Right cardiac atrium (tissue), 5 donors: ENCODE measurements around the gene SLC8B1. TPM values are rescaled to one million over a fixed set of nuclear protein-coding genes. Genes with fewer than 3 reads are reported as not detected.

ENCODE experiments used
- ATAC-seq, 2 donors: fragments of 200-7000 bp; cut with Tn5 transposase; one replicate each; pipeline versions ENCODE4 v1.8.0 to v1.9.1; 2020; ENCODE audit warnings: moderate library complexity in 2 of 2, mild to moderate bottlenecking in 1 of 2
- DNase-seq, 3 donors: peaks; one replicate each; pipeline ENCODE4 v3.0.0-alpha.2; 2020
- H3K27ac ChIP-seq: one replicate; pipeline ENCODE4 v1.5.1; 2013; ENCODE audit warnings: mild to moderate bottlenecking, low read length, control low read depth, moderate library complexity
- H3K27me3 ChIP-seq: one replicate; pipeline ENCODE4 v1.6.1; 2013; ENCODE audit not compliant: control insufficient read depth, insufficient read depth
- H3K4me1 ChIP-seq: one replicate; pipeline ENCODE4 v1.6.1; 2013; ENCODE audit warnings: low read length; ENCODE audit not compliant: control insufficient read depth, insufficient read depth
- H3K4me3 ChIP-seq: one replicate; pipeline ENCODE4 v1.5.1; 2013; ENCODE audit warnings: low read length, control low read depth
- H3K9me3 ChIP-seq: one replicate; pipeline ENCODE4 v1.6.1; 2013; ENCODE audit warnings: low read length; ENCODE audit not compliant: control insufficient read depth
- WGBS: extraction: QIAGEN DNeasy Blood & Tissue Kit; methylation state at CpG from one replicate; pipeline ENCODE4 v1.1.7; 2013; 5-methylcytosine and 5-hydroxymethylcytosine counted together
- intact Hi-C, 4 donors: fragments of 100-400 bp; cut with DNase I; formaldehyde crosslinking; loops; one replicate each; pipeline versions ENCODE4 v1.11.0 to v1.14.0; 2022 to 2023
- polyA plus RNA-seq: library from polyadenylated mRNA; stranded (reverse); fragments of 200-250 nt; gene quantifications from one replicate; pipeline ENCODE4 v1.2.3, GENCODE V29; 2013
- total RNA-seq, 4 donors: library from RNA; stranded (reverse); fragmentation: NEBNext Ultra II Directional; extraction: Animal tissue kit (Norgen Biotek cat#: 25700); gene quantifications; one replicate each; pipeline ENCODE4 v1.2.1, GENCODE V29; 2021
- donor health status: healthy with polysubstance abuse.
- donor health status: DM: no; HTN: yes; CAD: no.
- donor health status: DM: no; HTN: no; CAD: no.
- donor health status: DM: no; HTN: yes; CAD: no; lungs with severe emphysema.
- donor health status: DM: yes; HTN: yes; CAD: no.

SLC8B1 gene
- total and polyA plus RNA-seq, 5 donors, result 10.8 to 16.0 (median 13.2) TPM

DNA sequence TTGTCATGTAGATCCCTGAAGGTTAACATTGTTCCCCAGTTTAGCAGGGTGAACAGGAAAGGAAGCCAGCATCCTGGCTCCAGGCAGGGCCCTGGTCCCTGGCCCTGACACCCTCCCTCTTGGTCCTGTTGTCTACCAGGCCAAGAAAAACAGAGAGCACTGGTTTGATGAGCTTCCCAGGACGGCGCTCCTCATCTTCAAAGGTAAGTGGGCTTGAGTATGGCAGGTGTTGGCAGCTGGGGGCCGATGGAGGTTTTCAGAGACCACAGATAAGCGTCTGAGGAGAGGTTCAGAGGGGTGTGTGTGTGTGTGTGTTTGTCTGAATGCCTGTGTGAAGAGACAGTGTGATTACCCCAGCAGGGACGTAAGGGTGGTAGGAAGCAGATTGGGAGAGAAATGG lies 56.3 kb downstream of the SLC8B1 start:
- Histone ChIP-seq H3K4me1 (no peaks in the 10 kb centered on the region), H3K9me3 (no peaks in the 10 kb centered on the region), H3K27ac (no peak overlapping the region), H3K4me3 (no peak overlapping the region), H3K27me3 (no peaks in the 10 kb centered on the region)
- WGBS, result 72% methylated on average over 5 of the region's 5 CpGs
- intact Hi-C loops, result no loop called here
- no peak for ATAC-seq
- peak in 2 of 3 donors; percentile 15 to 22 for DNase-seq

DNA sequence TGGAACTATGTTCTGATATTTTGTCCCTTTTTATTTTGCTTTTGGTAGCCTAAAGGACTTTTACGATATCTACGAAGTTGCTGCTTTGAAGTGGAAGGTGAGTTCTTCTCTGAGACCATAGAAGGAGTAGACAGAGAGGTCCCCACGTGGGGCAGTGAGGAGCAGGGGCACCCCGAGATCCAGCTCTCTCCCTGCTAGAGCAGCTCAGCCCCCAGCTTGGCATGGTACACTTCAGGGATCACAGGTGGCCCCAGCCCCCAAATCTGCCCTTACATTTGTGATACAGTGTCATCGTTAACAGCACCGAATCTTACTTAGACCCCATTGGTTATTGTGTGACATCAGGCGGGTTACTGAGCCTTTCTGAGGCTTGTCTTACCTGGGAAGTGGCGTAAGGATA lies 56.8 kb downstream of the SLC8B1 start:
- Histone ChIP-seq H3K27me3 (no peaks in the 10 kb centered on the region), H3K9me3 (no peaks in the 10 kb centered on the region), H3K4me1 (no peaks in the 10 kb centered on the region), H3K27ac (no peak overlapping the region), H3K4me3 (no peak overlapping the region)
- no peak for ATAC-seq
- WGBS, result 91% methylated on average over 8 of the region's 8 CpGs
- peak in 1 of 3 donors; percentile 40 for DNase-seq
- intact Hi-C loops, result no loop called here

DNA sequence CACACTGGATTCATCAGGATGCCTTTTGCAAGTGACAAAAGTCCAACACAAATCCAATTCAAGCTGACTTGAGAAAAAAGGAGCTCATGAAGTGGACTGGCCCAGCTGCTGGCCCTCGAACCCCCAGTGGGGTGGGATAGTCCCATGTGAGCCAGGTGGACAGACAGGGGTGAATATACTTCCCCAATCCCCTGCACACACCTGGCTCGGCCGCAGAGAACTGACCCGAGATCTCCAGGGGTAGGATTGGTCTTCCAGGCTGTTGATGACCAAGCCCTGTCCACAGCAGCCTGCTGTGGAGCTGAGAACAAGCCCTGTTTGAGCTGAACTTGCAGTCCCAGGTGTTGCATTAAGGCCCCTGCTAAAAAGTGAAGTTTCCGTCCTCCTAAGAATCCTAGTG lies 57.4 kb downstream of the SLC8B1 start:
- ATAC-seq, result no peak
- intact Hi-C loops, result no loop called here
- H3K9me3 ChIP-seq, result no peaks in the 10 kb centered on the region
- peak in 2 of 3 donors; percentile 29 to 30 for DNase-seq
- H3K4me3 ChIP-seq, result no peak overlapping the region
- no peaks in the 10 kb centered on the region for H3K4me1 ChIP-seq
- H3K27ac ChIP-seq, result no peak overlapping the region
- WGBS, result 94% methylated on average over 5 of the region's 5 CpGs
- H3K27me3 ChIP-seq, result no peaks in the 10 kb centered on the region

DNA sequence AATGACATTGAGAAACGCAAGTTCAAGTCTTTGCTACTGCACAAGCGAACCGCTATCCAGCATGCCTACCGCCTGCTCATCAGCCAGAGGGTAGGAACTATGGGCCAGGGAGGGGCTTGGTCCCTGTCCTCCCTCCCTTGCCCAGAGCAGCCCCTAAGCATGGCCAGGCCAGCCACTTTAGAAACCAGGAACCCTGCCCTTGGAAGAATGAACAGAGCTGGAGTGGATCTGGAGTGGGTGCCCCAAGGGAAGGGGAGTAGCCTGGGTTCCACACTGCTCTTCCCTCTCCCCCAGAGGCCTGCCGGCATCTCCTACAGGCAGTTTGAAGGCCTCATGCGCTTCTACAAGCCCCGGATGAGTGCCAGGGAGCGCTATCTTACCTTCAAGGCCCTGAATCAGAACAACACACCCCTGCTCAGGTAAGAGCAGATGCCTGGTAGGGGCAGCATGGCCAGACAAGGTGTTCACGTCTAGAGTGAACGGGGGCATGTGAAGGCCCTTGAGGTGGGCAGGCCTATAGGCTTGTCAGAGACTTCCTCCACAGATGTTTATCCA lies 57.9 kb downstream of the SLC8B1 start:
- H3K9me3 ChIP-seq, result no peaks in the 10 kb centered on the region
- DNase-seq, result peak in 1 of 3 donors; percentile 23
- WGBS, result 95% methylated on average over 10 of the region's 10 CpGs
- H3K27ac ChIP-seq, result no peak overlapping the region
- no peaks in the 10 kb centered on the region for H3K4me1 ChIP-seq
- H3K27me3 ChIP-seq, result no peaks in the 10 kb centered on the region
- no peak overlapping the region for H3K4me3 ChIP-seq
- intact Hi-C loops, result no loop called here
- ATAC-seq, result no peak

DNA sequence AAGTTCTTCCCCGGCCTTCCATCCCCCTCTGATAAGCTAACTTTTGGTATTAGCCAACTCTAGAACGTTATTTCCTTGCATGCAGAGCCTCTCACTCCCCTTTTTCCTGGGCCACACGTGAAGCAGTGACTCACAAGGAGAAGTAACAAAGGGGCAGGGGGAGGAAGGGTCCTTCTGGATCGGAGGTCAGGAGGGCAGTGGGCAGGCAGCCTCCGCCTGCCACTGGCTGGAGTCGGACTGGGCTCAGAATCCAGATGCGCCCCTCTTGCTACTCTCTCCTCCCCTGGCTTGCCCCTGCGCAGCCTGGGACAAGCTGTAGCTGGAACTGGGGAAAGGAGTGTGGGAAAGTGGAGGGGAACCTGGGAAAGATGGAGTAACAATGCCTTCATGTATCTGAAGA lies 58.6 kb downstream of the SLC8B1 start:
- Histone ChIP-seq H3K9me3 (no peaks in the 10 kb centered on the region), H3K4me1 (peaks cover 3% of the 10 kb centered on the region), H3K27me3 (no peaks in the 10 kb centered on the region), H3K27ac (no peak overlapping the region), H3K4me3 (no peak overlapping the region)
- ATAC-seq (no peak), DNase-seq (peak in 2 of 3 donors; percentile 22 to 28)
- 75% methylated on average over 8 of the region's 8 CpGs for WGBS
- intact Hi-C loops, result no loop called here

DNA sequence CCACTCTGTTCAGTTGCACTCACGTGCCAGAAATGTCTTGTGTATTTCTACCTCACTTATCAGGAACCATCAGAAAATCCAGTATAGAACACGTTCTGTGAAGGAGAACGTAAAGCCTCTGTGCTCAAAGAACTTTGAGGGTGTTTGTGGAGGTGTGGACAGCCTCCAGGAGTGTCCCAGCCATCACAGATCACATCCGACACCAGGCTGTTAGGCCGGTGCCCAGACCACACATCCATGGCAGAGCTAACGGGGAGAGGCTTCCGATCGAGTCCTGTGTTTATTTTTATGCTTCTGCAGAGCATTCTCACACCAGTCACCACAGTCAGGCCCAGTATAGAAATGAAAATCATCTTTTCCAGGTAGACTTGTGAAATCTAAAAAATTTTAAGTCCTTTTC lies 60.1 kb downstream of the SLC8B1 start:
- intact Hi-C loops, result no loop called here
- WGBS, result 71% methylated on average over 8 of the region's 8 CpGs
- Histone ChIP-seq H3K27me3 (no peaks in the 10 kb centered on the region), H3K27ac (peak overlapping the region; percentile 32), H3K4me1 (peaks cover 3% of the 10 kb centered on the region), H3K9me3 (no peaks in the 10 kb centered on the region), H3K4me3 (no peak overlapping the region)
- peak; percentile 21 to 50 for ATAC-seq
- peak in 2 of 3 donors; percentile 53 to 58 for DNase-seq

DNA sequence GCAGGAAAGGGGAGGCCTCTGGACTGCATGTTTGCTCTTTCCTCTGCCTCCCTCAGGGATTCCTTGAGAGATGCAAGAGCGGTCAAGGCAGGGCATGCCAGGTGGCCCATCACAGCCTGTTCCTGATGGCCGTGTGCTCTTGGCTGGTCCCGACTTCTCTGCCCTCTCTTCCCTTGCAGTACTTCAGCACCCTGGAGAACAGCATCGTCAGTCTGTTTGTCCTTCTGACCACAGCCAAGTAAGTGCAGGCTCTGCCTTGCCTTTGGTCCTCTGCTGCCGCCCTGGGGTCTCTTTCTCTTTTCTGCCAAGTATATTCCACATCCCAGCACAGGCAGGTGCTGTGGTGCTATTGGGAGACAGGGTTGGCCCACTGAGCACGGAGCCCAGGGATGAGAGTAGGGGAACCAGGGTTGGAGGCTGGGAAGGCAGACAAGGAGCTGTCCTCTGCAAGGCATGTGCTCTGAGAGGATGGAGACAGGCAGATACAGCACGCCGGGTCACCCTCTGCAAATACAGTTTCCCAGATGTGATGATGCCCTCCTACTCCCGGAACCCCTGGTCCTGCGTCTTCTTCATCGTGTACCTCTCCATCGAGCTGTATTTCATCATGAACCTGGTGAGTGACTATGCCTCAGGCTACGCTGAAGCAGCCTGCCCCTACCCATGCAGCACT lies 61.7 kb downstream of the SLC8B1 start:
- intact Hi-C loops, result no loop called here
- no peaks in the 10 kb centered on the region for H3K9me3 ChIP-seq
- WGBS, result 90% methylated on average over 13 of the region's 13 CpGs

DNA sequence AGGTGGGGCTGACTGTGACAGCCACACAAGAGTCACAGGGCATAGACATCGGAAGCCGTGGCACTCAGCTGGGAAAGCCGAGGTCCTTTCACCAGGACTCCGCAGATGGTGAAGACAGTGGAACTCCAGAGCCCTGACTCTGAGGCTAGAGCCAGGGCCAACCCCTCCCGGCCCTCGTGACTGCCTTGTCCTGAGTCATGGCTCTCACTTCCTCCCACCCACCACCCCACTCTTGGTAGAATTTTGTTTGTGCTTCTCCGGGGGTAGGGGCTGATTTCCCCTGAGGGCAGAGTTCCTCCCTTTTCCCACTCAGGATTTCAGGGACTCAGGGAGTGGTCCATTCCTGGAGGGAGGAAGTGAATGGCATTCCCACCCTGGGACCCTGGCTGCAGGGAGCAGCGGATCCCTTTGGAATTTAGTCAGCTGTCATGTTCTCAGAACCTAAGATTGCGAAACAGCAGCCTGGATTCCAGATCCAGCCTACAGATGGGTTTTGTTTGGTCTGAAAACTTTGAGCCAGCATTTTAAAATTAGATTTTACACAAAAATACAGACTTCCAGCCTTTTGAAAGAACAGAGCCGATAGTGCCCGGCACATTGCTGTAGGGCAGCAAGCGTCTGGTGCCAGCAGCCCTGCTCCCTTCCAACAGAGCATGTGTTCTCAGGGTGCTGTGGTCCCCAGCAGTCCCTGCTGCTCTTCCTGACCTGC lies 62.9 kb downstream of the SLC8B1 start:
- H3K4me1 ChIP-seq, result peaks cover 5% of the 10 kb centered on the region
- intact Hi-C loops, result no loop called here
- H3K27me3 ChIP-seq, result no peaks in the 10 kb centered on the region
- WGBS, result 43% methylated on average over 12 of the region's 12 CpGs
- ATAC-seq (peak; percentile 93 to 96), DNase-seq (peak; percentile 88 to 94 (median 89))
- H3K4me3 ChIP-seq, result no peak overlapping the region
- no peaks in the 10 kb centered on the region for H3K9me3 ChIP-seq
- H3K27ac ChIP-seq, result peak overlapping the region; percentile 88

More for the DNA sequence above, 61.7 kb downstream of the SLC8B1 start:
- H3K4me3 ChIP-seq, result no peak overlapping the region
- peaks cover 5% of the 10 kb centered on the region for H3K4me1 ChIP-seq
- H3K27me3 ChIP-seq, result no peaks in the 10 kb centered on the region
- H3K27ac ChIP-seq, result no peak overlapping the region
- ATAC-seq (no peak), DNase-seq (peak in 2 of 3 donors; percentile 11 to 39)

DNA sequence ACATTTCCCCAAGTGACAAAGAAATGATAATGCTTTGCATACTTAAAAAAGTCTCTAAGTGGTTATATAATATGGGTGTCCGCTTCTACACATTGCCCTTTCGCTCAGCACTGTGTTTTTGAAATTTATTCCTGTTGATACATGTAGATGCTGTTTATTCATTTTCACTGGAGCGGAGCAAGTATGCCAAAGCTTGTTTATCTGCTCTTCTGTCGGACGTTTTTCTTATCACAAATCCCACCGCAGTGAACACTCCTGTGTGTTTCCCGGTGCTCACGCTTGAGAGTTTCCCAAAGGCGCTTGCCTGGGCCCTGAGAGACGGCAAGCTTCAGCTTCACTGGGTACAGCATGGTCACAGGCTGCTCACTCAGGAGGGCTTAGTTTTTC lies 63.5 kb downstream of the SLC8B1 start:
- DNase-seq (no peak), ATAC-seq (no peak)
- Histone ChIP-seq H3K9me3 (no peaks in the 10 kb centered on the region), H3K4me1 (peaks cover 5% of the 10 kb centered on the region), H3K27me3 (no peaks in the 10 kb centered on the region), H3K4me3 (no peak overlapping the region), H3K27ac (peak overlapping the region; percentile 88)
- 65% methylated on average over 10 of the region's 10 CpGs for WGBS
- intact Hi-C loops, result no loop called here

DNA sequence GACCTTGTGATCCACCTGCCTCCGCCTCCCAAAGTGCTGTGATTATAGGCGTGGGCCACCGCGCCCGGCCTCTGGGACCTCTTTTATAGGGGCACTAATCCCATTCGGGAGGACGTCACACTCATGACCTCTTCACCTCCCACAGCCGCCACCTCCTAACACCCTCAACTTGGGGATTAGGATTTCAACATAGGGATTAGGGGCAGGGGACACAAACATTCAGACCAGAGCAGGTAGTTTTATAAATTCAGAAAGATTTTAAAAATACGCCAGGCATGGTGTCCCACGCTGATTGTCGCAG lies 64.2 kb downstream of the SLC8B1 start:
- Histone ChIP-seq H3K27me3 (no peaks in the 10 kb centered on the region), H3K4me1 (peaks cover 5% of the 10 kb centered on the region), H3K27ac (no peak overlapping the region), H3K9me3 (no peaks in the 10 kb centered on the region), H3K4me3 (no peak overlapping the region)
- DNase-seq, result peak in 2 of 3 donors; percentile 30 to 33
- intact Hi-C loops, result no loop called here
- 97% methylated on average over 11 of the region's 11 CpGs for WGBS
- no peak for ATAC-seq

DNA sequence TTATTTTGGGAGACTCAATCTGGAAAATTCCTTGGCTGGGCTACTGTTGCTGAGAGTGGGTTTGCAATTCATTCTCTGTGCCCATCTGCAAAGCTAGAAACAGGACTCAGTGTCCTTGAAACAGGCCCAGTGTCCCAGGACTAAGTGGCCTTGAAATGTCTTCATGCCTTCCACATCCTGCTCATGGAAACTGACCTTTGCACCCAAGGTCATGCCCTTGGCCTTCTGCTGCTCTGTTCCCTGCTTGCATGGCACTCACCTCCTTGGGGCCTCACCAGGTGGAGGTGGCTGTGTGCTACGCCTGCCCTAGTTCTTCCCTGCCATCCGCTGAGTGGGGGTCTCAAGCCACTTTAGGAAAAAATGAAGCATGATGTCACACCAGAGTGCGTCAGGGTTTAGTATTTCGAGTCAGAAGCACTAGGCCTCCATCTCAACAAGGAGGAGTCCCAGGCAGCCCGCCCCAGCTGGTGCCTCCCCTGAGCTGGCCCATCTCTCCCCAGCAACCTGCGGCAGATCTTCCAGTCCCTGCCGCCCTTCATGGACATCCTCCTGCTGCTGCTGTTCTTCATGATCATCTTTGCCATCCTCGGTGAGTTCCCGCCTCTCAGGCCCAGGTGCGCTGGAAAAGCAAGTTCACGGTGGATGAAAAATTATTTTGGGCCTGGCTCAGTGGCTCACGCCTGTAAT lies 65.5 kb downstream of the SLC8B1 start:
- no peak for ATAC-seq
- intact Hi-C loops, result no loop called here
- H3K27ac ChIP-seq, result no peak overlapping the region
- 97% methylated on average over 12 of the region's 12 CpGs for WGBS
- H3K4me1 ChIP-seq, result peaks cover 5% of the 10 kb centered on the region
- H3K27me3 ChIP-seq, result no peaks in the 10 kb centered on the region
- peak in 2 of 3 donors; percentile 26 to 40 for DNase-seq
- H3K4me3 ChIP-seq, result no peak overlapping the region
- no peaks in the 10 kb centered on the region for H3K9me3 ChIP-seq
